Measurements from ENCODE around the gene SLC6A1. TPM values are rescaled to one million over a fixed set of nuclear protein-coding genes. Genes with fewer than 3 reads are reported as not detected.

SLC6A1 gene
- total RNA-seq, 4 donors from 2014 or later = 0.34 to 0.78 (median 0.46) TPM

GRCh38 chr3:10968401-10968800, 24.1 kb upstream of the SLC6A1 start:
- no peaks in the 10 kb centered on the region for H3K4me1 ChIP-seq
- WGBS = 37% methylated on average over 3 of the region's 4 CpGs
- H3K4me3 ChIP-seq = no peak overlapping the region
- no peak for TF ChIP-seq POLR2A (IDR thresholded peaks at IDR 0.05; ENCODE audit: low read depth)
- TF ChIP-seq POLR2AphosphoS5 (IDR thresholded peaks at IDR 0.05) = no peak
- TF ChIP-seq EP300 (IDR thresholded peaks at IDR 0.05) = no peak
- TF ChIP-seq CTCF (IDR thresholded peaks at IDR 0.05) = no peak
- no peaks in the 10 kb centered on the region for H3K9me3 ChIP-seq
- DNase-seq (ENCODE audit: extremely low spot score) = no peak
- intact Hi-C loops (cut with DNase I) = no loop called here
- peaks cover 0 to 71% (median 0%) of the 10 kb centered on the region in 4 donors for H3K27me3 ChIP-seq
- H3K36me3 ChIP-seq = no peaks in the 10 kb centered on the region
- no peak overlapping the region for H3K27ac ChIP-seq (replicated peaks in 1 of 4)

- H3K27me3 ChIP-seq = peaks cover 0 to 71% (median 3%) of the 10 kb centered on the region in 4 donors
- H3K4me3 ChIP-seq = no peak overlapping the region
- no peaks in the 10 kb centered on the region for H3K36me3 ChIP-seq
- H3K27ac ChIP-seq (replicated peaks in 1 of 4) = no peak overlapping the region
- H3K4me1 ChIP-seq = no peaks in the 10 kb centered on the region
- H3K9me3 ChIP-seq = no peaks in the 10 kb centered on the region
- TF ChIP-seq CTCF (IDR thresholded peaks at IDR 0.05) = no peak
- no peak for TF ChIP-seq POLR2AphosphoS5 (IDR thresholded peaks at IDR 0.05)
- TF ChIP-seq EP300 (IDR thresholded peaks at IDR 0.05) = no peak
- no peak for TF ChIP-seq POLR2A (IDR thresholded peaks at IDR 0.05; ENCODE audit: low read depth)
- intact Hi-C loops (cut with DNase I) = no loop called here
- 64% methylated on average over 3 of the region's 5 CpGs for WGBS
- no peak for DNase-seq (ENCODE audit: extremely low spot score)
These were observed 22.1 kb upstream of the SLC6A1 start for GRCh38 chr3:10970306-10970960.

GRCh38 chr3:10972072-10972782, 20.3 kb upstream of the SLC6A1 start:
- 24% methylated on average over 10 of the region's 10 CpGs for WGBS
- no peak overlapping the region for H3K27ac ChIP-seq (replicated peaks in 1 of 4)
- peaks cover 0 to 59% (median 3%) of the 10 kb centered on the region in 4 donors for H3K27me3 ChIP-seq
- TF ChIP-seq CTCF (IDR thresholded peaks at IDR 0.05) (no peak), POLR2AphosphoS5 (IDR thresholded peaks at IDR 0.05) (no peak), EP300 (IDR thresholded peaks at IDR 0.05) (no peak), POLR2A (IDR thresholded peaks at IDR 0.05; ENCODE audit: low read depth) (no peak)
- no peaks in the 10 kb centered on the region for H3K9me3 ChIP-seq
- intact Hi-C loops (cut with DNase I) = no loop called here
- H3K4me3 ChIP-seq = no peak overlapping the region
- H3K4me1 ChIP-seq = no peaks in the 10 kb centered on the region
- DNase-seq (ENCODE audit: extremely low spot score) = no peak
- H3K36me3 ChIP-seq = no peaks in the 10 kb centered on the region

GRCh38 chr3:10973046-10973595, 19.4 kb upstream of the SLC6A1 start:
- peaks cover 0 to 53% (median 3%) of the 10 kb centered on the region in 4 donors for H3K27me3 ChIP-seq
- no peaks in the 10 kb centered on the region for H3K4me1 ChIP-seq
- WGBS = 70% methylated on average over 13 of the region's 13 CpGs
- H3K4me3 ChIP-seq = no peak overlapping the region
- no peak for DNase-seq (ENCODE audit: extremely low spot score)
- intact Hi-C loops (cut with DNase I) = no loop called here
- TF ChIP-seq CTCF (IDR thresholded peaks at IDR 0.05) (no peak), POLR2A (IDR thresholded peaks at IDR 0.05; ENCODE audit: low read depth) (no peak), POLR2AphosphoS5 (IDR thresholded peaks at IDR 0.05) (no peak), EP300 (IDR thresholded peaks at IDR 0.05) (no peak)
- H3K9me3 ChIP-seq = no peaks in the 10 kb centered on the region
- no peaks in the 10 kb centered on the region for H3K36me3 ChIP-seq
- no peak overlapping the region for H3K27ac ChIP-seq (replicated peaks in 1 of 4)
